Sigmoid colon (tissue), 7 donors: ENCODE measurements around the gene CHCHD6. TPM values are rescaled to one million over a fixed set of nuclear protein-coding genes. Genes with fewer than 3 reads are reported as not detected.

Experiments
- DNase-seq: peaks from one replicate; pipeline ENCODE4 v3.0.0-alpha.2; 2019
- H3K27ac ChIP-seq, 4 donors: fragments of 200-600 bp; sonication (generic); one replicate each; pipeline ENCODE4 v1.5.1; 2016 to 2019; ENCODE audit warnings: mild to moderate bottlenecking in 1 of 4
- H3K27me3 ChIP-seq, 3 donors: fragments of 200-600 bp; sonication (generic); one replicate each; pipeline ENCODE4 v1.5.1; 2019; ENCODE audit warnings: mild to moderate bottlenecking in 1 of 3
- H3K36me3 ChIP-seq, 4 donors: fragments of 200-600 bp; sonication (generic); one replicate each; pipeline ENCODE4 v1.5.1; 2016 to 2019
- H3K4me1 ChIP-seq, 4 donors: fragments of 200-600 bp; sonication (generic); one replicate each; pipeline ENCODE4 v1.5.1; 2017 to 2019
- H3K4me3 ChIP-seq, 4 donors: fragments of 200-600 bp; sonication (generic); one replicate each; pipeline ENCODE4 v1.5.1; 2017 to 2019; ENCODE audit warnings: mild to moderate bottlenecking in 2 of 4, moderate library complexity in 1 of 4
- H3K9me3 ChIP-seq, 4 donors: fragments of 200-600 bp in 3 of 4; sonication (generic) in 3 of 4; one replicate each; pipeline versions ENCODE4 v1.5.1 to v1.6.1; 2013 to 2019
- EP300 ChIP-seq, 4 donors: sonication (generic); formaldehyde crosslinking; IDR thresholded peaks; one replicate each; pipeline ENCODE4 v1.6.1; 2017; ENCODE audit warnings: antibody characterized with exemption in 4 of 4
- POLR2A ChIP-seq, 2 donors: fragments of 450-650 bp; IDR thresholded peaks; one replicate each; pipeline ENCODE4 v1.6.1; 2016; ENCODE audit warnings: antibody characterized with exemption in 2 of 2, mild to moderate bottlenecking in 2 of 2, moderate library complexity in 2 of 2
- POLR2AphosphoS5 ChIP-seq, 4 donors: sonication (generic); formaldehyde crosslinking; IDR thresholded peaks; one replicate each; pipeline ENCODE4 v1.6.1; 2017; ENCODE audit warnings: antibody characterized with exemption in 4 of 4
- WGBS, 2 donors: extraction: QIAGEN DNeasy Blood & Tissue Kit; methylation state at CpG; one replicate each; pipeline ENCODE4 v1.1.7; 2013; 5-methylcytosine and 5-hydroxymethylcytosine counted together
- intact Hi-C: fragments of 100-400 bp; cut with DNase I; formaldehyde crosslinking; loops from one replicate; pipeline ENCODE4 v1.15.1; 2023
- polyA plus RNA-seq, 3 donors: library from polyadenylated mRNA; stranded (reverse); fragments of 200-250 nt; gene quantifications; one replicate each; pipeline ENCODE4 v1.2.3, GENCODE V29; 2013
- total RNA-seq, 4 donors: library from RNA; depleted of rRNA; stranded (reverse); fragments of >200 nt; gene quantifications; one replicate each; pipeline ENCODE4 v1.1.0, GENCODE V29; 2016
- TF ChIP-seq, protein P1 (sequence below), 4 experiments: fragments of 450-650 bp in 3 of 4; fragments of 200-600 bp in 1 of 4; IDR thresholded peaks; one replicate each; pipeline ENCODE4 v1.5.1; 2016 to 2019; ENCODE audit warnings: antibody characterized with exemption in 4 of 4, mild to moderate bottlenecking in 3 of 4, moderate library complexity in 2 of 4
- donor health status: healthy with polysubstance abuse.
- donor health status: Bipolar disorder and iron deficiency.
- donor health status: healthy.

Gene CHCHD6
- total and polyA plus RNA-seq, 7 donors = 8.0 to 20.9 (median 14.4) TPM

DNA sequence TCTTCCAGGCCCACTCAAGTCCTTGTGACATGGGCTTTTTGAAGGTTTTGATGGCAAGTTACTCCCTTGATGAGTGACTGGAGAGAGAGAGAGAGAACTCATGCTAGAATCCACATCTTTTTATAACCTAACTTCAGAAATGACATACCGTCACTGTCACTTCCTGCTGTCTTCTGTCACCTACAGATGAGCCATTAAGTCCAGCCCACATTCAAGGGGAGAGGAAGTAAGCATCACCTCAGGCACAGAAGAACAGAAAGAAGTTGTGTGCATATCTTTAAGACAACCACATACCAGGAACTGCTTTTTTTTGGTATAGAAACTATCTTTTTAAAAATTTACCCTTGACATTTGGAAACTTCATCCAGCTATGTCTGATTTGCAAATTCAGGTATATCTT, 32.5 kb upstream of the CHCHD6 start:
- Histone ChIP-seq H3K27me3 (no peaks in the 10 kb centered on the region), H3K36me3 (no peaks in the 10 kb centered on the region), H3K4me1 (no peaks in the 10 kb centered on the region), H3K4me3 (no peak overlapping the region), H3K9me3 (peaks cover 0 to 4% (median 0%) of the 10 kb centered on the region in 4 donors), H3K27ac (no peak overlapping the region)
- WGBS, 2 donors = 32 to 52% methylated on average over 1 of the region's 1 CpG
- no peak for DNase-seq
- TF ChIP-seq POLR2A (IDR thresholded peaks at IDR 0.05) (no peak), POLR2AphosphoS5 (IDR thresholded peaks at IDR 0.05) (no peak), EP300 (IDR thresholded peaks at IDR 0.05) (no peak)
- TF ChIP-seq, protein P1, sequence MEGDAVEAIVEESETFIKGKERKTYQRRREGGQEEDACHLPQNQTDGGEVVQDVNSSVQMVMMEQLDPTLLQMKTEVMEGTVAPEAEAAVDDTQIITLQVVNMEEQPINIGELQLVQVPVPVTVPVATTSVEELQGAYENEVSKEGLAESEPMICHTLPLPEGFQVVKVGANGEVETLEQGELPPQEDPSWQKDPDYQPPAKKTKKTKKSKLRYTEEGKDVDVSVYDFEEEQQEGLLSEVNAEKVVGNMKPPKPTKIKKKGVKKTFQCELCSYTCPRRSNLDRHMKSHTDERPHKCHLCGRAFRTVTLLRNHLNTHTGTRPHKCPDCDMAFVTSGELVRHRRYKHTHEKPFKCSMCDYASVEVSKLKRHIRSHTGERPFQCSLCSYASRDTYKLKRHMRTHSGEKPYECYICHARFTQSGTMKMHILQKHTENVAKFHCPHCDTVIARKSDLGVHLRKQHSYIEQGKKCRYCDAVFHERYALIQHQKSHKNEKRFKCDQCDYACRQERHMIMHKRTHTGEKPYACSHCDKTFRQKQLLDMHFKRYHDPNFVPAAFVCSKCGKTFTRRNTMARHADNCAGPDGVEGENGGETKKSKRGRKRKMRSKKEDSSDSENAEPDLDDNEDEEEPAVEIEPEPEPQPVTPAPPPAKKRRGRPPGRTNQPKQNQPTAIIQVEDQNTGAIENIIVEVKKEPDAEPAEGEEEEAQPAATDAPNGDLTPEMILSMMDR (IDR thresholded peaks at IDR 0.05) = no peak
- intact Hi-C loops = no loop called here

DNA sequence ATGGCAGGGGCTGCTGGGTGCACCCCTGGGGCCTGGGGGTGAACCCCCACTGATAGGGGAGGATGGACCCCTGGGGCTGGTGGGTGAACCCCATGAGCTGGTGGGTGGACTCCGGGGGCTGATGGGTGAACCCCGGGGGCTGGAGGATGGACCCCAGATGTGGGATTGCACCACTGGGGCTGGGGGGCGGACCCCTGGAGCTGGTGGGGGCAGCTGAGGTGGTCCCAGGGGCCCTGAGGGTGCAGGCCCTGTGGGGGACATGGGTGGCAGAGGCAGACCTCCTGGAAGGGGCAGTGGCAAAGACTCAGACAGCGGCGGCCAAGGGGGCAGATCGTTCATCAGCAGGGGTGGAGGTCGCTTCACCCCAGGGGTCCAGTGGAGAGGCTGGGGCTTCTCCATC, 31.7 kb upstream of the CHCHD6 start:
- WGBS, 2 donors = 86 to 89% methylated on average over 7 of the region's 7 CpGs
- Histone ChIP-seq H3K36me3 (no peaks in the 10 kb centered on the region), H3K27ac (no peak overlapping the region), H3K9me3 (peaks cover 0 to 4% (median 0%) of the 10 kb centered on the region in 4 donors), H3K4me1 (no peaks in the 10 kb centered on the region), H3K27me3 (no peaks in the 10 kb centered on the region), H3K4me3 (no peak overlapping the region)
- no peak for TF ChIP-seq POLR2A (IDR thresholded peaks at IDR 0.05)
- no peak for TF ChIP-seq EP300 (IDR thresholded peaks at IDR 0.05)
- TF ChIP-seq, protein P1 (IDR thresholded peaks at IDR 0.05) = no peak
- TF ChIP-seq POLR2AphosphoS5 (IDR thresholded peaks at IDR 0.05) = no peak
- intact Hi-C loops = no loop called here
- no peak for DNase-seq

DNA sequence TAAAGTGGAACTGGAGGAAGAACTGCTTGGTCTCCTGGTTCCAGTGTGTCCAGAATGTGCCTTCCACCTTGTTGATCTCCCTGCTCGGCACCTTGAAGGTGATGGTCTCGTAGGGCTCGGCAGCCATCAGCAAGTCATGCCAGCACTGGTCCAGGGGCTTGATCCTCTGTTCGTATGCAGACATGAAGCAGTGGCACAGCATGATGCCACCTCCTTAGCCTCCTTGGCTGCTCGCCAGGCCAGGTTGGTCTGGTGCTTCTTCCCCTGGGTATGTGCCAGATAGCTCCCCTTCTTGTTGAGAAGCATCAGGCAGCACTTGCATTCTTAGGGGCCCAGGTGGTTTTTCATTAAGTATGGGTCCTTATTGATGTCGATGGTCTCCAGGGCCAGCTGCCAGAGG, 31.3 kb upstream of the CHCHD6 start:
- no peak overlapping the region for H3K4me3 ChIP-seq
- no peak overlapping the region for H3K27ac ChIP-seq
- DNase-seq = no peak
- no peaks in the 10 kb centered on the region for H3K36me3 ChIP-seq
- intact Hi-C loops = no loop called here
- TF ChIP-seq POLR2AphosphoS5 (IDR thresholded peaks at IDR 0.05) (no peak), POLR2A (IDR thresholded peaks at IDR 0.05) (no peak), EP300 (IDR thresholded peaks at IDR 0.05) (no peak)
- TF ChIP-seq, protein P1 (IDR thresholded peaks at IDR 0.05) = no peak
- no peaks in the 10 kb centered on the region for H3K27me3 ChIP-seq
- peaks cover 0 to 4% (median 0%) of the 10 kb centered on the region in 4 donors for H3K9me3 ChIP-seq
- 91 to 93% methylated on average over 6 of the region's 6 CpGs for WGBS, 2 donors
- no peaks in the 10 kb centered on the region for H3K4me1 ChIP-seq

DNA sequence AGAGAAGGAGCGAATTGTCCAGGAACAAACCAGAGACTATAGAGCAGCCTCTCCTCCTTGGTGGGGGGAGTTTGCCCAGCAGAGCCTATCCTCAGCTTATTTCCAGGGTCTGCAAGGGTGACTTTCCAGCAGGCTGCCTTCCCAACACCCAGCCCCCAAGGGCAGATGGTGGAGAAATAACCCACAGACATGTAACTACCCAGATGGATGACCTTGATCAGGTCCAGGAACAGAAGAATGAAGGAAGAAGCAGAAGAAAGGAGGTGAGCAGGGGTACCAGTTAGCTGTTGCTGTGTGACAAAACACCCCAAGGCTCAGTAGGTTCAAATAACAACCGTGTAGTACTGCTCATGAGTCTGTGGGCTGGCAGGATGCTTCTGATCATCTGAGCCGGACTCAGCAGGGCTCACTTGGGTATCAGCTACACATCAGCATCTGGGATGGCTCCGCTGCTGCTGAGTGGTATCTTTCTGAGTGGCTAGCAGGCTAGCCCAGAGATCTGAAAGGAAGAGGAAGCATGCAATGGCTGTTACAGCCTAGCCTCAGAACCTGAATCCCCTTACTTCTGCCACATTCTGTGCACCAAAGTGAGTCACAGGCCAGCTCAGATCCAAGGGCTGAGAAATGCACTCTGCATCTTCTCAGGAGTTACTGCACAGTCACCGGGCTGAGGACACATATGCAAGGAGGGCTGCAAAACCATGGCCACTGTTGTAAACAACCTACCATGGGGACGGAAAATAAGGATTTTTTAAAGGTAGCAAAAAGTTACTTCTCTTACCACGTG, 26.9 kb upstream of the CHCHD6 start:
- DNase-seq = no peak
- peaks cover 0 to 4% (median 0%) of the 10 kb centered on the region in 4 donors for H3K9me3 ChIP-seq
- no peak overlapping the region for H3K27ac ChIP-seq
- intact Hi-C loops = loop anchor here (5.0 kb wide), 1 partner anchor 870 kb away; no protein-coding TSS in a partner anchor
- 81 to 89% methylated on average over 7 of the region's 7 CpGs for WGBS, 2 donors
- TF ChIP-seq EP300 (IDR thresholded peaks at IDR 0.05) = no peak
- TF ChIP-seq POLR2A (IDR thresholded peaks at IDR 0.05) = no peak
- TF ChIP-seq POLR2AphosphoS5 (IDR thresholded peaks at IDR 0.05) = no peak
- TF ChIP-seq, protein P1 (IDR thresholded peaks at IDR 0.05) = no peak
- no peaks in the 10 kb centered on the region for H3K36me3 ChIP-seq
- peaks cover 0 to 12% (median 0%) of the 10 kb centered on the region in 3 donors for H3K27me3 ChIP-seq
- peaks cover 0 to 7% (median 3%) of the 10 kb centered on the region in 4 donors for H3K4me1 ChIP-seq
- H3K4me3 ChIP-seq = no peak overlapping the region
